22Rv1 (cell line): ENCODE results near the gene MPHOSPH6.

Experiments used
- CTCF ChIP-seq: fragments of 450-650 bp; IDR thresholded peaks from 2 replicates; pipeline ENCODE4 v1.5.1; 2017; ENCODE audit warnings: mild to moderate bottlenecking
- ZFX ChIP-seq: fragments of 450-650 bp; IDR thresholded peaks from 2 replicates; pipeline ENCODE4 v1.6.1; 2017; ENCODE audit warnings: antibody characterized with exemption, borderline replicate concordance

- TF ChIP-seq CTCF, result no peak
- TF ChIP-seq ZFX, result no peak
Observed at GRCh38 chr16:82152196-82152595, 17.8 kb downstream of the MPHOSPH6 start.
